HG03135 (cell line): ENCODE results near the gene POLL.

Experiments used
- ATAC-seq: cut with Tn5 transposase; IDR thresholded peaks from one replicate; pipeline ENCODE4 v1.9.1; 2021; ENCODE audit warnings: mild to moderate bottlenecking, moderate library complexity; ENCODE audit not compliant: unreplicated experiment

The POLL gene

GRCh38 chr10:101561068-101561915 is 26.8 kb downstream of the POLL start:
- ATAC-seq: no peak

DNA sequence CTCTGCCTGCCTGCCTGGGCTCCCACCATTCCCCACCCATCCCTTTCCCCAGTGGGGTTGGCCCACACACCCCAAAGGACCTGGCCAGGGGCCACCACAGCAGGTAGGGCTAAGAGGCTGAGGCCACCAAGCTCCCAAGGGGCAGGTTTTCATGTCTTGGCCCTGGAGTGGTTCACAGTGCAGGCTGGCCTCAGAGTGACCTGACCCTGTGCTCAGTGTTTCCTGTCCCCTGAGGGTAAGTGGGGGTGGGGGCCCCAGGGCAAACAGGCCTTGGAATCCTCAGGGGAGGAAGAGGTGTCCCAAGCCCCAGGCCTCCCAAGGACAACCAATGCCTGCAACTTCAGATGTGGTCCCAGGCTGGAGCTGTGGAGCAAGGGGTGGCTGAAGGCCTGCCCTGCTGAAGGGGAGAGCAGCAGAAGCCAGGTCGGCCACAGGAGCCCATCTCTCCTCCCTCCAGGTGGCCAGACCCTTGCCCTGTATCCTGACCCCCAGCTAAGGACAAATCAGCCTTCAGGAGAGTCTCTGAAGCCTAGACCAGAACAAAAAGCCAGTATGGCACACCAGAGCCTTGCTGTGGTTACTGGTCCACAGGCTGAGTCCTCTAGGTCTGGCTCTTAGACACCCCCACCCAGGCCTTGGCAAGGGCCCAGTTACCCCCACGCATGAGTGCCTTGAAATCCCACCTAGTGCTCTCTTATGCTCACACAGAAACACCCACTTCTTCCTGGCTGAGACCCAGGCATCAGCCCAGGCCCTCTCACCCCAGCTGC is 27.6 kb downstream of the POLL start:
- no peak for ATAC-seq

- no peak for ATAC-seq
Measured at GRCh38 chr10:101559596-101560297, 28.3 kb downstream of the POLL start.

- ATAC-seq: no peak
Measured at GRCh38 chr10:101558671-101559595, 29.1 kb downstream of the POLL start.

DNA sequence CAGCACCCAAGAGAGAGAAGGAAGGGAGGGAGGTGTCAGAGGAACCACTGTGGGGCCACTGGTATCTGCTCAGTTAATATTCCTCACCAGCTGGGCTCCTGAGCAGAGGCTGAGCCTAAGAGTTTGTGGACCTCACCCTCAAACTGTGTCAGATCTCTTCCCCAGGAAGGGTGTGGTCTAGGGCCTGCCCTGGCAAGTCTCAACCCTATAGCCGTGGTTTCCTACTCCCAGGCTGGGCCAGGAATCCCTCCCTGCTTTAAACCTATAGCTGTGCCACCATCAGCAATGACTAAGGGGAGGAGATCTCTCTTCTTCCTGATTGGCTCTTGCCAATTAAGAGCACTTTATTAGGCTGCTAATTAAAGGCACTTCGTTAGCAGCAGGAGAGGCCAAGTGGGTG is 29.9 kb downstream of the POLL start:
- no peak for ATAC-seq

GRCh38 chr10:101557541-101557940 is 30.5 kb downstream of the POLL start:
- no peak for ATAC-seq

DNA sequence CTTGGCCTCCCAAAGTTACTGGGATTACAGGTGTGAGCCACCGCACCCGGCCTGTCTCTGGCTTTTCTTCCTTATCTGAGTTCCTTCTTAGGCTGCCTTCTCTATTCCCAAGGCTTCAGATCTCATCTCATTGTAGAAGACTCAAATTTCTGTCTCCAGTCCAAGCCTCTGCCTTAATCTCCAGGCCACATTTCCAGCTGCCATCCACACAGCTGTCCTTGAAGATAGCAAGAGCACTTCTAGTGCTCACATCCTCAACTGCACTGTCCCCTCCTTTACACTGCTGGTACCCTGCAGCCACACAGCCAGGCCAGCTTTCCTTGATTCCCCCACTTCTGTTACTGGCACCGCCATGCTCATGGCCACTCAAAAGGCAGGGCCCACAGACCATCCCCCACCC is 35.6 kb downstream of the POLL start:
- ATAC-seq: no peak

GRCh38 chr10:101550965-101551364 is 37.1 kb downstream of the POLL start:
- no peak for ATAC-seq

GRCh38 chr10:101545898-101546297 is 42.2 kb downstream of the POLL start:
- no peak for ATAC-seq

DNA sequence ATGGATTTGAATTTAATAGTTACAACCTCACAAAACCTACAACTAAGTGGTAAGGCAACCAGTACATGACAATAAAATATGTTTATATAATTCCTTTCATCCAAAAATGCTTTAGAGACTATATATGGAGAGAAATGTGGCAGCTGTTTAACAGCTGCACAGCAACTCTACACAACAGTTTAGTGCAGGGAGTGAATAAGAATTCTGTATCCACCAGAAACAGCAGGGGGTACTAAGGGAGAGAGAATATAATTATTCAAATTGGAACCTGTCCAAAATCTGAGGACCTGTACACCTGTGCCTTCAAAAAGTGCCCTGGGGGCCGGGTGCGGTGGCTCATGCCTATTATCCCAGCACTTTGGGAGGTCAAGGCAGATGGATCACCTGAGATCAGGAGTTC is 49.6 kb downstream of the POLL start:
- ATAC-seq: no peak

DNA sequence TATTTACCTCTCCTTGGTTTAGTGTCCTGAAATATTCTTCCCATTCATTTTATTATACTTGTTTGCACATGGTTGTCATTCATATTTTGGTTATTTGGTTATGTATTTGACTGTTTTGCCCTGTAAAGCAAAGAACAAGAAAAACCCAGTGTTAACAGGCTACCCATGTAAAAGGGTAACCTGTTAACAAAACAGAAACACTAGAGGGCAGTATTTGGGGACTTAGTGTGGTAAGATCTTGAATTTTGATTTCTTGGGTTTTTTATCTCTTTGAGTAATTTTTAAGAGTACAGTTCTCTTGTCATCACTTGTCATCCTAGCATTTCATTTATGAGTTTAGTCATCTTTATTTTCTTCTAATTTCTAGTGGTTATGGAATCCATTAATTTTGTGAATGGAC is 51.3 kb downstream of the POLL start:
- no peak for ATAC-seq

- ATAC-seq: peak; percentile 70
Measured at GRCh38 chr10:101535949-101536348, 52.1 kb downstream of the POLL start.

GRCh38 chr10:101529725-101530553 is 58.1 kb downstream of the POLL start:
- ATAC-seq: no peak

DNA sequence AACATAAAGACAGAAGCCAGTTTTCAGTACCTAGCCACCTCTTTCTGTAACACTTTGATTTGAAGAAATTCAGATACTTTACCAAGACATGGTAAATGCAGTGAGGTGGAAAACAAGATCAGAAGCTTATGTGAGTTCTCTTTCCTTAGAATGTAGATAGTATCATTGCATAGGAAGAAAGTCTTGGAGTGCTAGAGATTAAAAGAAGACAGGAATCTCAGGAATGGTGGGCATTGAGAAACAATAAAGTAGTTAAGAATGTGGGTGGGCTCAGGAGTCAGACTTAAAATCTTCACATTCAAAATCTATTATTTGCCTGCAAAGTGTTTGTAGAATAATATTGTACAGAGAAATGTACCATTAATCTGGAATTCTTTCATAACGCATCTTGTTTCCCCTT is 58.9 kb downstream of the POLL start:
- no peak for ATAC-seq
